C4-2B (cell line): ENCODE data around the gene TRIM54.
"Not testable (repeated sequence)": the region's sequence is repeated elsewhere in the genome, so short reads cannot be mapped to it uniquely, and the experiment has no call there.

Source experiments
- H3K27ac ChIP-seq: fragments of 450-650 bp; 2 replicates; pipeline ENCODE4 v1.5.1; 2017
- ZFX ChIP-seq: fragments of 450-650 bp; IDR thresholded peaks from 2 replicates; pipeline ENCODE4 v1.6.1; 2017
- TF ChIP-seq, protein P1 (sequence below): fragments of 450-650 bp; conservative IDR thresholded peaks from 2 replicates; pipeline ENCODE4 v1.5.1; 2017; ENCODE audit warnings: mild to moderate bottlenecking

TRIM54 gene

GRCh38 chr2:27265536-27265870 is 16.7 kb upstream of the TRIM54 start:
- no peak for TF ChIP-seq ZFX
- TF ChIP-seq, protein P1, sequence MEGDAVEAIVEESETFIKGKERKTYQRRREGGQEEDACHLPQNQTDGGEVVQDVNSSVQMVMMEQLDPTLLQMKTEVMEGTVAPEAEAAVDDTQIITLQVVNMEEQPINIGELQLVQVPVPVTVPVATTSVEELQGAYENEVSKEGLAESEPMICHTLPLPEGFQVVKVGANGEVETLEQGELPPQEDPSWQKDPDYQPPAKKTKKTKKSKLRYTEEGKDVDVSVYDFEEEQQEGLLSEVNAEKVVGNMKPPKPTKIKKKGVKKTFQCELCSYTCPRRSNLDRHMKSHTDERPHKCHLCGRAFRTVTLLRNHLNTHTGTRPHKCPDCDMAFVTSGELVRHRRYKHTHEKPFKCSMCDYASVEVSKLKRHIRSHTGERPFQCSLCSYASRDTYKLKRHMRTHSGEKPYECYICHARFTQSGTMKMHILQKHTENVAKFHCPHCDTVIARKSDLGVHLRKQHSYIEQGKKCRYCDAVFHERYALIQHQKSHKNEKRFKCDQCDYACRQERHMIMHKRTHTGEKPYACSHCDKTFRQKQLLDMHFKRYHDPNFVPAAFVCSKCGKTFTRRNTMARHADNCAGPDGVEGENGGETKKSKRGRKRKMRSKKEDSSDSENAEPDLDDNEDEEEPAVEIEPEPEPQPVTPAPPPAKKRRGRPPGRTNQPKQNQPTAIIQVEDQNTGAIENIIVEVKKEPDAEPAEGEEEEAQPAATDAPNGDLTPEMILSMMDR, result no peak

DNA sequence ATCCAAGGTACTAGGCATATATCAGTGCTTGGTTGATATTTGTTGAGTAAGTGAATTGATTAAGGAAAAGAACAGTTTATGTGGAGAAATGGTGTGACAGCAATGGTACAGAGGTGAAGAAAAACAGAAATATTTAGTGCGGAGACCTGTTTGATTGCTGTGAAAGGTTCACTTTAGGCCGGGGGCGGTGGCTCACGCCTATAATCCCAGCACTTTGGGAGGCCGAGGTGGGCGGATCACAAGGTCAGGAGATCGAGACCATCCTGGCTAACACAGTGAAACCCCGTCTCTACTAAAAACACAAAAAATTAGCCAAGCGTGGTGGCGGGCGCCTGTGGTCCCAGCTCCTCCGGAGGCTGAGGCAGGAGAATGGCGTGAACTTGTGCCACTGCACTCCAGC is 13.9 kb upstream of the TRIM54 start:
- not testable (repeated sequence) for H3K27ac ChIP-seq

More at GRCh38 chr2:27265536-27265870, 16.7 kb upstream of the TRIM54 start:
- no peak overlapping the region for H3K27ac ChIP-seq

DNA sequence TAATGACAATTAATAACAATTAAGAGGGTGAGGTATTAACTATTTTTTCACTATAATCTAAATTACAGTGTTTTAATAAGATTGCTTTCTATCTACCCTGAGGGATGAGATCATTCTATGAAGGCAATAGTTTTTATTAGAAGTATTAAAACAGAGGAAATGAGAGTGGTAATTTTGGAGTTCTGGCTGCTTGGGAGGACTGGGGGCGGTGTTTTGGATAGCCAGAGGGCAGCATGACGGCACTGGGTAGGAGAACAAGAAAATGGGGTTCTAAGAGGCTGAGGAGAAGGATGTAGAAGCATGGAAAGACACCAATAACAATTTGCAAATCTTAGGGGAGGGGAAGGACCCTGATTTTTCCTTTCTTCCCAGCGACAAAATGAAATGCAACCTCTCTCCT is 12.1 kb upstream of the TRIM54 start:
- H3K27ac ChIP-seq, result no peak overlapping the region
- TF ChIP-seq ZFX, result no peak
- TF ChIP-seq, protein P1, result no peak

DNA sequence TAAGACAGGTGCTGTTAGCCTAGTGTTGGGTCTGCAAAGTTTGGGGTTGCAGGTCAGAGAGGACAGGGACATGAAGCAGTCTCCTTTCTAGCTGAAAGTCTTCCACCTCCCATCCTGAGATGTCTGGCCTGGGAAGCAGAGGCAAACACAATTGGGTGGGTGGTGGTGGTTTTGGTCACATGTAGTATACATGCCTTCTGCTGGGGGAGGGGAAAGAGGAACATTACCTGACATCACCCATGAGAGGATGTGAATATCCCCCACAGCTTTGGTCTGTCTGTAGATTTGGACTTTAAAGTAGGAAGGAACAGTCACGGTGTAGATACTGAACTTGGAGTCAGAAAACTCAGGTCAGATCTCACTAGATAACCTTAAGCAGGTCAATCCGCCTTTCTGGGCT is 11.6 kb upstream of the TRIM54 start:
- TF ChIP-seq ZFX, result no peak
- TF ChIP-seq, protein P1, result no peak
- H3K27ac ChIP-seq, result no peak overlapping the region

DNA sequence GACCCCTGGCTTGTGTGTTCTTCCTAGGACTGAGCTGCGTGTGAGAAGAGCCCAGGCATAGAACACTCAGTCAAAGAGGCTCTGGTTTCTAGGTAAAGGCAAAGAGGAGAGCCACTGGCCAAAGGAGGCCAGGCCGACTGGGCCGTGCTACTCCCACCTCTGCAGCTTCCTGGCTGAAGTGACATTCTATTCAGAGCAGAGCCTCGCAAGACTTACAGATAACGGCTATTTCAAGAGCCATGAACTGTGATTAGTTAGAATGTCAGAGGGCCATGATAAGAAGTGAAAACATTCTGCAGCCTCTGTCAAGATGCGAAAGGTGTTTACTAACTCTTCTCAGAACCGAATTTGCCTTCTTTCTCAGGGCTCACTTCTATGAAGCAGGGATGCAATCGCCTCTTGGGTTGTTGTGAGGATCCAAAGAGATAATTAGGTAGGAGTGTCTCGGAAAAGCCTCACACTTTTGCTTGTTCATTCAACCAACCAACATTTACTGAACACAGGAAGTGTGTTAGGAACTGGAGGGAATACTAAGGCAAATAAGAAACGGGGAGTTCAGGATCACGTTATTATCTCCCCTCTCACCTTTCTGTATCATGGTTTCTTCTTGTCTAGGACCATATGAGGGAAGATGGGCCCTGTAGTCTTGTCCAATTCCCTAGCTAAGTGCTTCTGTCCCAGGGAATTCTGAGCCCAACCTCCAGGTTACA is 10.4 kb upstream of the TRIM54 start:
- H3K27ac ChIP-seq, result no peak overlapping the region
- no peak for TF ChIP-seq ZFX
- TF ChIP-seq, protein P1, result no peak

GRCh38 chr2:27272537-27273522 is 9.4 kb upstream of the TRIM54 start:
- H3K27ac ChIP-seq, result not testable (repeated sequence)

DNA sequence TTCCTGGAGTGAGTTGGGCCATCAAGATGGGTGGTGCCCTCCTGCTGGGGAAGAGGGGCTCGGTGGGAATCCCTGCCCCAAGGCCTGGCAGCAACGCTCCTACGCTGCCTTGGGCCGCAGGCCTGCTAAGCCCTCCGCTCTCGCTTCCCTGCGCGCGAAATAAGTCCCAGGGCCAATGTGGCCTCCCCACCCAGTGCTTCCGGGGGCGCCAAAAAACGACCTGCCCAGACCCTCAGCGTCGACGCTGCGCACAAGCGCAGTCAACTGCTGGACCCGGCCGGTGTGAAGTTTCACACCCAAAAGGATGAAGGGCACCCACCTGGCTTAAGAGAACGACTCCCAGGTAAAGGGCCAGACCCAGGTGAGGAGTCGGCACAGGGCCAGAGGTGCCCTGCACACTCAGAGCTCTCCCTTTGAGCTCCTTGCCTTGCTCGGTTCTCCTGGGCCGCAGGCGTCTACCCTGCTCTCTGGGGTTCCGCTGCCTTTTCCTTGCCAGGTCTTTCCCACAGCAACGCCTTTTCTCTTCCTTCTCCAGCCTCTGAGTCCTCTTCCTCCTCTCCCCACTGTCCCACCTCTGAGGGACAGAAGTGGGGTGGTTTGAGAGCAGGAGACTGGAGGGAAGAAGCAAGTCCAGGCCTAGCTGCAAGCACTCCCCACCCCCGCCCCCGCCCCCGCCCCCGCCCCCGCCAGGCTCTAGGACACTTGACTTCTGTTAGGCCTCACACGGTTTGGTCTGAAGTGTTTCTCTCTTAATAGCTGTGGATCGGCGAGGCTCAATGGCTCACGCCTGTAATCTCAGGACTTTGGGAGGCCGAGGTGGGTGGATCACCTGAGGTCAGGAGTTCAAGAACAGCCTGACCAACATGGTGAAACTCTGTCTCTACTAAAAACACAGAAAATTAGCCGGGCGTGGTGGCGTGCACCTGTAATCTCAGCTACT is 6.7 kb upstream of the TRIM54 start, which contains the start of gene DNAJC5G:
DNAJC5G (plus strand) TSS at position 223 of the 940 bp plus-strand sequence. CDS start 1,296 bp downstream, outside the sequence.
- TF ChIP-seq ZFX, result no peak
- TF ChIP-seq, protein P1, result no peak
- no peak within 1 kb of the TSS for H3K27ac ChIP-seq
